Fibroblast of upper back skin (primary cell): ENCODE measurements around the gene MCTP1.
A peak's percentile ranks its signal among the peaks of the same experiment; 100 is the strongest.

Source experiments
- DNase-seq: peaks from one replicate; pipeline ENCODE4 v3.0.0-alpha.2; 2013

MCTP1 gene

GRCh38 chr5:94690778-94691177, 594.1 kb downstream of the MCTP1 start:
- peak; percentile 12 for DNase-seq

GRCh38 chr5:94689908-94690307, 595.0 kb downstream of the MCTP1 start:
- DNase-seq: no peak

- DNase-seq: no peak
Observed at GRCh38 chr5:94682814-94683520, 601.9 kb downstream of the MCTP1 start.

- no peak for DNase-seq
Observed at GRCh38 chr5:94675965-94676618, 608.8 kb downstream of the MCTP1 start.

- no peak for DNase-seq
Observed at GRCh38 chr5:94674490-94675382, 610.2 kb downstream of the MCTP1 start.

- no peak for DNase-seq
Observed at GRCh38 chr5:94672746-94673145, 612.1 kb downstream of the MCTP1 start.

GRCh38 chr5:94670726-94671125, 614.2 kb downstream of the MCTP1 start:
- DNase-seq: peak; percentile 36

GRCh38 chr5:94667937-94668336, 617.0 kb downstream of the MCTP1 start:
- DNase-seq: no peak

GRCh38 chr5:94661086-94661485, 623.8 kb downstream of the MCTP1 start:
- DNase-seq: no peak

GRCh38 chr5:94660506-94660905, 624.4 kb downstream of the MCTP1 start:
- no peak for DNase-seq

- no peak for DNase-seq
Observed at GRCh38 chr5:94658272-94658671, 626.6 kb downstream of the MCTP1 start.
